Endothelial cell (in vitro differentiated cells): ENCODE results near the gene TP53RK. TPM values are rescaled to one million over a fixed set of nuclear protein-coding genes. Genes with fewer than 3 reads are reported as not detected.

Source experiments
- DNase-seq: peaks from one replicate; pipeline ENCODE4 v3.0.0; 2021; ENCODE audit warnings: low spot score
- H3K27ac Mint-ChIP-seq: one replicate; pipeline ENCODE4 v1.8.0; 2021; ENCODE audit warnings: mixed read lengths, inconsistent platforms; ENCODE audit not compliant: unreplicated experiment
- H3K27me3 Mint-ChIP-seq: one replicate; pipeline ENCODE4 v1.8.0; 2021; ENCODE audit warnings: mild to moderate bottlenecking, moderate library complexity, mixed read lengths, inconsistent platforms; ENCODE audit not compliant: unreplicated experiment
- H3K36me3 Mint-ChIP-seq: one replicate; pipeline ENCODE4 v1.8.0; 2021; ENCODE audit warnings: mild to moderate bottlenecking, low read depth, mixed read lengths, inconsistent platforms; ENCODE audit not compliant: unreplicated experiment
- H3K4me1 Mint-ChIP-seq: one replicate; pipeline ENCODE4 v1.8.0; 2021; ENCODE audit warnings: mild to moderate bottlenecking, mixed read lengths, inconsistent platforms; ENCODE audit not compliant: unreplicated experiment
- H3K4me3 Mint-ChIP-seq: one replicate; pipeline ENCODE4 v1.8.0; 2021; ENCODE audit warnings: mild to moderate bottlenecking, mixed read lengths, inconsistent platforms; ENCODE audit not compliant: unreplicated experiment
- H3K9me3 Mint-ChIP-seq: one replicate; pipeline ENCODE4 v1.8.0; 2021; ENCODE audit warnings: mixed read lengths, inconsistent platforms; ENCODE audit not compliant: unreplicated experiment
- total RNA-seq: library from RNA; stranded (reverse); fragmentation: NEBNext Ultra II Directional; extraction: Animal tissue kit (Norgen Biotek cat#: 25700); gene quantifications from one replicate; pipeline ENCODE4 v1.2.1, GENCODE V29; 2021; ENCODE audit not compliant: unreplicated experiment
- TF ChIP-seq, protein P1 (sequence below): fragments of 200-600 bp; sonication (generic); IDR thresholded peaks from one replicate; pipeline ENCODE4 v1.5.0; 2021; ENCODE audit warnings: antibody characterized with exemption; ENCODE audit not compliant: unreplicated experiment

TP53RK gene
- total RNA-seq, 1 donor from 2014 or later: 10.2 TPM

DNA sequence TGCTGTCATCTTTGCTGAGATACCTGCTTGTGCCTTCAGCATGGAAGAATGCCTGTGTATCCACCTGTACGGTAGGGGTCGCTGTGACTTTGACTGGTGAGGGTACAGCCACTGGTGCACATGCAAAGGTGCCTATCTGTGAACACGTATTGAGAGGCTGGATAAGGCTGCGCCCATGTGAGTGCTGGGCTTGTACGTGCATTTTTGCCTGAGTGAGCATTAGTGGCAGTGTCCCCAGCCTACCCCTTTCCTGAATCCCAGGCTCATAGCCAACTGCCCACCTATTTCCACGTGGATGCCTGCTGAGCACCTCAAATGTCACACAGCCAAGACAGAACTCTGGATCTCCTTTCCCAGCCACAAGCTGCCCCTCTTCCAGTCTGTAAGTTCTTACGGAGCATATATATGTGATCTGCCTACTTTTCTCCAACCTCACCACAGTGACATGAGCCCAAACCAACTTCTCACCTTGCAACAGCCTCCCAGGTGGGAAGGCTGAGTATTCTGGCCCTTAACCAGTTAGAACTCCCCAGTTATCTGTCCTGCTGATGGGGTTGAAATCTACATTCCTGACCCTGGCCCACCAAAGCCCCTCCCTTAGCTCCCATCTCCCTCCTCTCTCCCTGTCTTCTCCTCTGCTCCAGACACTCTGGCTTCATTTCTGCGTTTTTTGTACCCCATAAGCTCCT is 19.1 kb upstream of the TP53RK start:
- TF ChIP-seq, protein P1, sequence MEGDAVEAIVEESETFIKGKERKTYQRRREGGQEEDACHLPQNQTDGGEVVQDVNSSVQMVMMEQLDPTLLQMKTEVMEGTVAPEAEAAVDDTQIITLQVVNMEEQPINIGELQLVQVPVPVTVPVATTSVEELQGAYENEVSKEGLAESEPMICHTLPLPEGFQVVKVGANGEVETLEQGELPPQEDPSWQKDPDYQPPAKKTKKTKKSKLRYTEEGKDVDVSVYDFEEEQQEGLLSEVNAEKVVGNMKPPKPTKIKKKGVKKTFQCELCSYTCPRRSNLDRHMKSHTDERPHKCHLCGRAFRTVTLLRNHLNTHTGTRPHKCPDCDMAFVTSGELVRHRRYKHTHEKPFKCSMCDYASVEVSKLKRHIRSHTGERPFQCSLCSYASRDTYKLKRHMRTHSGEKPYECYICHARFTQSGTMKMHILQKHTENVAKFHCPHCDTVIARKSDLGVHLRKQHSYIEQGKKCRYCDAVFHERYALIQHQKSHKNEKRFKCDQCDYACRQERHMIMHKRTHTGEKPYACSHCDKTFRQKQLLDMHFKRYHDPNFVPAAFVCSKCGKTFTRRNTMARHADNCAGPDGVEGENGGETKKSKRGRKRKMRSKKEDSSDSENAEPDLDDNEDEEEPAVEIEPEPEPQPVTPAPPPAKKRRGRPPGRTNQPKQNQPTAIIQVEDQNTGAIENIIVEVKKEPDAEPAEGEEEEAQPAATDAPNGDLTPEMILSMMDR: peak; percentile 29
- no peak for DNase-seq
- Mint-ChIP-seq H3K27me3 (peaks cover 3% of the 10 kb centered on the region), H3K9me3 (no peaks in the 10 kb centered on the region), H3K27ac (no peak overlapping the region), H3K36me3 (peaks cover 7% of the 10 kb centered on the region), H3K4me1 (peaks cover 18% of the 10 kb centered on the region), H3K4me3 (no peak overlapping the region)

GRCh38 chr20:46706242-46706641 is 17.0 kb upstream of the TP53RK start:
- DNase-seq: no peak
- TF ChIP-seq, protein P1: no peak
- Mint-ChIP-seq H3K36me3 (peaks cover 4% of the 10 kb centered on the region), H3K27me3 (peaks cover 3% of the 10 kb centered on the region), H3K4me1 (peaks cover 12% of the 10 kb centered on the region), H3K27ac (no peak overlapping the region), H3K9me3 (no peaks in the 10 kb centered on the region), H3K4me3 (peak overlapping the region; percentile 56)

GRCh38 chr20:46705378-46705729 is 16.1 kb upstream of the TP53RK start:
- Mint-ChIP-seq H3K4me3 (no peak overlapping the region), H3K4me1 (peaks cover 9% of the 10 kb centered on the region), H3K27me3 (peaks cover 2% of the 10 kb centered on the region), H3K27ac (no peak overlapping the region), H3K36me3 (peaks cover under 1% of the 10 kb centered on the region), H3K9me3 (no peaks in the 10 kb centered on the region)
- no peak for DNase-seq
- TF ChIP-seq, protein P1: no peak

DNA sequence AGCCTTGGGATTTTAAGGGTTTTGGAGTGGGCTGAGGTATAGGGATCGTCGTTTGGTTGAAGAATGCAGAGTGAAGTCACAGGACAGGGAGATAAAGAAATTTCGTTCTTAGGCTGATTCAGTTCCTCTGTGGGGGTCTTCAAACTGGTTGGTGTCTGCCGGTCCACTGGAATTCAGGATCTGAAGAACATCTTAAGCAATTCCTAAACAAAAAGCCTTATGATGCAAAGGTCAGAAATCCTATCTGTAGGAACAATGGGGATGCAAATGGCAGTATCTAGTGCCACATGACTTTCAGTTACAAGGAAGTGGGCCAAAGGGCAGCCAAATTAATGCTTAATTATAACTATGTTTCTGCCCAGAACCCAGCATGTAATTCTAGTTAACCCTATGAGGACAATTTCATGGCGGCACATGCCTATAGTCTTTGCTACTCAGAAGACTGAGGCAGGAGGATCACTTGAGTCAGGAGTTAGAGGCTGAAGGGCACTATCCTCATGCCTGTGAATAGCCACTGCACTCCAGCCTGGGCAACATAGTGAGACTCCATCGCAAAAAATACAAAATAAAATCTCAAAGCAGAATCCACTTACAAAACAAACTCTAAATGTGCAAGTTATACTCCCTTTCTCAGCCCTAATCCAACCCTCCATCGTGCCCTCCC is 15.6 kb upstream of the TP53RK start:
- TF ChIP-seq, protein P1: no peak
- no peak overlapping the region for H3K4me3 Mint-ChIP-seq
- no peak overlapping the region for H3K27ac Mint-ChIP-seq
- H3K4me1 Mint-ChIP-seq: peaks cover 4% of the 10 kb centered on the region
- peaks cover 1% of the 10 kb centered on the region for H3K27me3 Mint-ChIP-seq
- H3K9me3 Mint-ChIP-seq: no peaks in the 10 kb centered on the region
- H3K36me3 Mint-ChIP-seq: no peaks in the 10 kb centered on the region
- DNase-seq: no peak

DNA sequence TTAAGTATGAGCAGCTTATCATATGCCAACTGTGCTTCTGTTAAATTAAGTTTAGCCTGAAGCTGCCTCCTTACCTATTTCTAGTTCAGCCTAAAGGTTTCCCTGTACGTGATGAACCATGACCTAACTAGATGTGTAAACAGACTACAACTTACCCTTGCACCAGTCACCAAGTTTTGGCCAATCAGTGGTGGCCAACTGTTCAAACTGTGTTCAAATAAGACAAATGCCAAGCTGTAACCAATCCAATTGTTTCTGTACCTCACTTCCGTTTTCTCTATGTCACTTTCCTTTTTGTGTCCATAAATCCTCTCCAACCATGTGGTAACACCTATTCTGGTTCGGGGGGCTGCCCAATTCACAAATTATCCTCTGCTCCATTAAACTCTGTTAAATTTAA is 14.2 kb upstream of the TP53RK start:
- DNase-seq: no peak
- no peak overlapping the region for H3K27ac Mint-ChIP-seq
- peaks cover 1% of the 10 kb centered on the region for H3K27me3 Mint-ChIP-seq
- H3K4me1 Mint-ChIP-seq: no peaks in the 10 kb centered on the region
- TF ChIP-seq, protein P1: no peak
- no peaks in the 10 kb centered on the region for H3K9me3 Mint-ChIP-seq
- H3K36me3 Mint-ChIP-seq: no peaks in the 10 kb centered on the region
- no peak overlapping the region for H3K4me3 Mint-ChIP-seq
